ENCODE measurements around the gene MADD. TPM values are rescaled to one million over a fixed set of nuclear protein-coding genes. Genes with fewer than 3 reads are reported as not detected.

Gene MADD
- total and polyA plus RNA-seq, 2 donors (not counting 1 experiment from before 2014, with no cell fraction given): 56.8 to 108 TPM

DNA sequence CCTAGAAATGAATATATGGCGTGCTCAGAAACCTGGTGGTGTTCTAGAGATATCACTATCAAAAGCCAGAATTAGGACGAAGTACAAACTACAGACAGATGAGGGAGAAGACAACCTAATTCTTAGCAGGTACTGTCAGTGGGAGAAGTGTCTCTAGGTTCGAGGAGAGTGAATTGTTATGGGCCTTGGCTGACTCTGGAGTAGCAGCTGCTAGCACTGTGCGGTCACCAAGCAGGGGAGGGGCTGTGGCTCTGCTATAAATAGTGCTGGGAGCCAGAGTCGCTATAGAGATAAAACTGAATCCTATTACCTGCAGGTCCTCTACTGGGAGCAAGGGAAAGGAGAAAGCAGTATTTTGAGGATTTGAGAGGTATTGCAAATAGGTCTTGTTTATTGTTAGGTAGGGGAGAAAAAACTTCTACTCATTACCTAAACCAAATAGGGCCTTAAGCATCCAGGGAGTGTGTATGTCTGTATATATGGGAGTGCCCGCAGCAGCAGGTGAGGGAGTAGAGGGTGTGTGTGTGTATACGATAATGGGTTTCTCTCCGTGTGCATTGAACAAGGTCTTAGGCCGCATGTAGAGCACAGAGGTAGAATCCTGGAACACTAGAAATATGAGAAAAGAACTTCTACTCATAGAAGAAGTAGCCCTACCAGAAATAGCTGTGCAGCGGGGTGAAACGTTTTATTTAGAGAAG, 2.2 kb downstream of the MADD start:
- Histone ChIP-seq H3K9me3 (ENCODE audit: control extremely low read depth in 1 of 3, control insufficient read depth in 2 of 3, insufficient read depth in 1 of 3, low read length in 2 of 3) (no peaks in the 10 kb centered on the region), H3K4me2 (replicated peaks; ENCODE audit: low read depth, low read length, poor library complexity, severe bottlenecking) (peak overlapping the region; percentile 94), H2AFZ (ENCODE audit: insufficient read depth, low read depth, low read length, poor library complexity, severe bottlenecking) (no peak overlapping the region), H4K20me1 (ENCODE audit: control insufficient read depth, insufficient read depth, low read length, poor library complexity, severe bottlenecking) (peaks cover 53% of the 10 kb centered on the region), H3K36me3 (replicated peaks in 1 of 2; ENCODE audit: control extremely low read depth in 1 of 2, control insufficient read depth in 1 of 2, extremely low read depth in 1 of 2, insufficient read depth in 2 of 2, low read length in 1 of 2) (peaks cover 5 to 33% of the 10 kb centered on the region in 2 experiments), H3K4me1 (ENCODE audit: control insufficient read depth in 2 of 2, insufficient read depth in 2 of 2, low read length in 2 of 2) (peaks cover 35 to 39% of the 10 kb centered on the region in 2 donors), H3K4me3 (ENCODE audit: control extremely low read depth in 1 of 5, extremely low read depth in 1 of 5, insufficient read depth in 1 of 5, low read depth in 2 of 5, low read length in 4 of 5) (peak overlapping the region in 4 of 5 experiments; percentile 5 to 89 (median 16)), H3K27me3 (replicated peaks in 1 of 4; ENCODE audit: control extremely low read depth in 1 of 4, control insufficient read depth in 3 of 4, insufficient read depth in 4 of 4, low read length in 3 of 4) (no peaks in the 10 kb centered on the region), H3K9ac (ENCODE audit: low read length) (peak overlapping the region; percentile 29), H3K79me2 (ENCODE audit: control insufficient read depth, insufficient read depth, low read length) (peaks cover 69% of the 10 kb centered on the region), H3K27ac (ENCODE audit: low read length in 2 of 2) (peak overlapping the region in 1 of 2 donors; percentile 92)
- Mint-ChIP-seq H3K4me1 (peaks cover 48% of the 10 kb centered on the region), H3K27ac (peak overlapping the region; percentile 70), H3K4me3 (peak overlapping the region; percentile 89), H3K9me3 (ENCODE audit: insufficient read depth) (no peaks in the 10 kb centered on the region), H3K27me3 (no peaks in the 10 kb centered on the region)
- ChIA-PET CTCF (interaction anchor here (0.9 to 2.1 kb wide), 6 partner anchors 13 to 140 kb away, joined by 3 to 7 read pairs (median 4); partner anchors contain the start of gene DDB2), POLR2A (interaction anchor here (0.7 to 0.8 kb wide), 2 partner anchors 75 to 92 kb away, joined by 3 read pairs; no protein-coding TSS in a partner anchor)
- ATAC-seq (ENCODE audit: low read depth): no peak
- intact Hi-C loops (cut with micrococcal nuclease): loop anchor here (2.0 kb wide), 1 partner anchor 495 kb away; the partner anchor contains the start of gene FNBP4
- TF ChIP-seq, protein P1, sequence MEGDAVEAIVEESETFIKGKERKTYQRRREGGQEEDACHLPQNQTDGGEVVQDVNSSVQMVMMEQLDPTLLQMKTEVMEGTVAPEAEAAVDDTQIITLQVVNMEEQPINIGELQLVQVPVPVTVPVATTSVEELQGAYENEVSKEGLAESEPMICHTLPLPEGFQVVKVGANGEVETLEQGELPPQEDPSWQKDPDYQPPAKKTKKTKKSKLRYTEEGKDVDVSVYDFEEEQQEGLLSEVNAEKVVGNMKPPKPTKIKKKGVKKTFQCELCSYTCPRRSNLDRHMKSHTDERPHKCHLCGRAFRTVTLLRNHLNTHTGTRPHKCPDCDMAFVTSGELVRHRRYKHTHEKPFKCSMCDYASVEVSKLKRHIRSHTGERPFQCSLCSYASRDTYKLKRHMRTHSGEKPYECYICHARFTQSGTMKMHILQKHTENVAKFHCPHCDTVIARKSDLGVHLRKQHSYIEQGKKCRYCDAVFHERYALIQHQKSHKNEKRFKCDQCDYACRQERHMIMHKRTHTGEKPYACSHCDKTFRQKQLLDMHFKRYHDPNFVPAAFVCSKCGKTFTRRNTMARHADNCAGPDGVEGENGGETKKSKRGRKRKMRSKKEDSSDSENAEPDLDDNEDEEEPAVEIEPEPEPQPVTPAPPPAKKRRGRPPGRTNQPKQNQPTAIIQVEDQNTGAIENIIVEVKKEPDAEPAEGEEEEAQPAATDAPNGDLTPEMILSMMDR (IDR thresholded peaks at IDR 0.05): no peak
- TF ChIP-seq EZH2 (IDR thresholded peaks at IDR 0.05; ENCODE audit: borderline replicate concordance, insufficient read depth, low read depth, low read length, poor library complexity, severe bottlenecking): no peak
- 30% methylated on average over 6 of the region's 11 CpGs for WGBS (ENCODE audit: insufficient coverage)
- peak; percentile 33 for DNase-seq

DNA sequence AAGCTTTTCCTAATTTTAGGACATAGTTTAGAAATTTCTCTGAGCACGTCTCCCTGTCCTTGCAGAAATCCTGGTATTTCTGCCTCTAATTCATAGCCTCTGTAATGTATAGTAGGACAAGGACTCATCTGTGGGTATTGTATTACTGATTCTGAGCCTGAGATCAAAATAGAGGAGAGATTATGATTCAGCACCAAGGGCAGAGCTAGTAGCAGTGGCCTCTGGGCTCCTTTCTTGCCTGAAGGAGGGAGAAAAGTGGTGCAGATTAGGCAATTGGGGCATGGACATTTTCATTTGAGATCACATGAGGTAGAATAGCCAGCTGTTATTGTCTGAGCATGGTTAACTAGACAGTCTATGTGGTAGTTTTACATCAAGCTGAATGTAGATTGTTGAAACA, 2.8 kb downstream of the MADD start:
- Mint-ChIP-seq H3K9me3 (ENCODE audit: insufficient read depth) (no peaks in the 10 kb centered on the region), H3K27ac (peak overlapping the region; percentile 28), H3K4me1 (peaks cover 48% of the 10 kb centered on the region), H3K27me3 (no peaks in the 10 kb centered on the region), H3K4me3 (peak overlapping the region; percentile 89)
- peak overlapping the region in 1 of 5 experiments; percentile 25 for H3K4me3 ChIP-seq (ENCODE audit: control extremely low read depth in 1 of 5, extremely low read depth in 1 of 5, insufficient read depth in 1 of 5, low read depth in 2 of 5, low read length in 4 of 5)
- H3K9me3 ChIP-seq (ENCODE audit: control extremely low read depth in 1 of 3, control insufficient read depth in 2 of 3, insufficient read depth in 1 of 3, low read length in 2 of 3): no peaks in the 10 kb centered on the region
- H3K79me2 ChIP-seq (ENCODE audit: control insufficient read depth, insufficient read depth, low read length): peaks cover 74% of the 10 kb centered on the region
- H2AFZ ChIP-seq (ENCODE audit: insufficient read depth, low read depth, low read length, poor library complexity, severe bottlenecking): no peak overlapping the region
- no peak for TF ChIP-seq EZH2 (IDR thresholded peaks at IDR 0.05; ENCODE audit: borderline replicate concordance, insufficient read depth, low read depth, low read length, poor library complexity, severe bottlenecking)
- TF ChIP-seq, protein P1 (IDR thresholded peaks at IDR 0.05): no peak
- POLR2A ChIA-PET: no interaction called here
- no peaks in the 10 kb centered on the region for H3K27me3 ChIP-seq (replicated peaks in 1 of 4; ENCODE audit: control extremely low read depth in 1 of 4, control insufficient read depth in 3 of 4, insufficient read depth in 4 of 4, low read length in 3 of 4)
- peaks cover 58% of the 10 kb centered on the region for H4K20me1 ChIP-seq (ENCODE audit: control insufficient read depth, insufficient read depth, low read length, poor library complexity, severe bottlenecking)
- peak overlapping the region; percentile 94 for H3K4me2 ChIP-seq (replicated peaks; ENCODE audit: low read depth, low read length, poor library complexity, severe bottlenecking)
- peak overlapping the region in 1 of 2 donors; percentile 92 for H3K27ac ChIP-seq (ENCODE audit: low read length in 2 of 2)
- no peak overlapping the region for H3K9ac ChIP-seq (ENCODE audit: low read length)
- peaks cover 35 to 39% of the 10 kb centered on the region in 2 donors for H3K4me1 ChIP-seq (ENCODE audit: control insufficient read depth in 2 of 2, insufficient read depth in 2 of 2, low read length in 2 of 2)
- intact Hi-C loops (cut with micrococcal nuclease): no loop called here
- DNase-seq: no peak
- CTCF ChIA-PET: interaction anchor here (0.9 to 1.7 kb wide), 5 partner anchors 14 to 182 kb away, joined by 3 to 4 read pairs (median 4); partner anchors contain the start of gene DDB2
- no CpG with 5 or more reads among the region's 1 CpG for WGBS (ENCODE audit: insufficient coverage)
- no peak for ATAC-seq (ENCODE audit: low read depth)
- peaks cover 5 to 37% of the 10 kb centered on the region in 2 experiments for H3K36me3 ChIP-seq (replicated peaks in 1 of 2; ENCODE audit: control extremely low read depth in 1 of 2, control insufficient read depth in 1 of 2, extremely low read depth in 1 of 2, insufficient read depth in 2 of 2, low read length in 1 of 2)

Data from B cell (primary cell).